T-helper 17 cell (primary cell): ENCODE data around the gene AMACR. TPM values are rescaled to one million over a fixed set of nuclear protein-coding genes. Genes with fewer than 3 reads are reported as not detected.
"Not testable (repeated sequence)": the region's sequence is repeated elsewhere in the genome, so short reads cannot be mapped to it uniquely, and the experiment has no call there.

Experiments used
- ATAC-seq: fragments of 150-1000 bp; cut with Tn5 transposase; 2 replicates; pipeline ENCODE4 v1.10.0; 2021; ENCODE audit warnings: mild to moderate bottlenecking, moderate library complexity
- DNase-seq, 3 donors: peaks; one replicate each; pipeline versions ENCODE4 v3.0.0 to v3.0.0-alpha.2; 2020 to 2021
- H3K9me3 ChIP-seq: one replicate; pipeline ENCODE4 v1.7.0; 2013; ENCODE audit warnings: low read length, mild to moderate bottlenecking; ENCODE audit not compliant: control insufficient read depth, poor library complexity, severe bottlenecking
- H3K27ac Mint-ChIP-seq: one replicate; pipeline ENCODE4 v1.8.0; 2022; ENCODE audit warnings: mild to moderate bottlenecking, moderate library complexity, mixed read lengths
- H3K27me3 Mint-ChIP-seq: one replicate; pipeline ENCODE4 v1.8.0; 2022; ENCODE audit warnings: mixed read lengths
- H3K36me3 Mint-ChIP-seq: one replicate; pipeline ENCODE4 v1.8.0; 2022; ENCODE audit warnings: low read depth, mixed read lengths
- H3K4me1 Mint-ChIP-seq: one replicate; pipeline ENCODE4 v1.8.0; 2022; ENCODE audit warnings: mild to moderate bottlenecking, mixed read lengths
- H3K4me3 Mint-ChIP-seq: one replicate; pipeline ENCODE4 v1.8.0; 2022; ENCODE audit warnings: mild to moderate bottlenecking, moderate library complexity, mixed read lengths
- total RNA-seq, 4 donors: library from RNA in 2 of 4; stranded (reverse) in 2 of 4; gene quantifications; one replicate each; pipeline ENCODE4 v1.2.3 and lab custom pipeline; 2022 to 2026

Gene AMACR
- total RNA-seq, 2 donors from 2014 or later: 2.0 to 3.0 TPM

- H3K27me3 Mint-ChIP-seq: peaks cover 1% of the 10 kb centered on the region
- DNase-seq (no peak), ATAC-seq (no peak)
- H3K27ac Mint-ChIP-seq: no peak overlapping the region
- H3K36me3 Mint-ChIP-seq: no peaks in the 10 kb centered on the region
- no peak overlapping the region for H3K4me3 Mint-ChIP-seq
- H3K9me3 ChIP-seq: no peaks in the 10 kb centered on the region
- H3K4me1 Mint-ChIP-seq: peaks cover 5% of the 10 kb centered on the region
Measured at GRCh38 chr5:33968211-33969005, 39.4 kb downstream of the AMACR start.

GRCh38 chr5:33966805-33967204 lies 41.0 kb downstream of the AMACR start:
- ATAC-seq: no peak
- Mint-ChIP-seq H3K36me3 (peaks cover 2% of the 10 kb centered on the region), H3K4me1 (peaks cover 5% of the 10 kb centered on the region), H3K27ac (no peak overlapping the region), H3K27me3 (peaks cover 4% of the 10 kb centered on the region), H3K4me3 (no peak overlapping the region)
- H3K9me3 ChIP-seq: no peaks in the 10 kb centered on the region
- no peak for DNase-seq

- ATAC-seq (no peak), DNase-seq (no peak)
- no peak overlapping the region for H3K4me3 Mint-ChIP-seq
- H3K4me1 Mint-ChIP-seq: peaks cover 5% of the 10 kb centered on the region
- H3K36me3 Mint-ChIP-seq: peaks cover 2% of the 10 kb centered on the region
- H3K27me3 Mint-ChIP-seq: peaks cover 15% of the 10 kb centered on the region
- no peak overlapping the region for H3K27ac Mint-ChIP-seq
- H3K9me3 ChIP-seq: no peaks in the 10 kb centered on the region
Measured at GRCh38 chr5:33964132-33964700, 43.6 kb downstream of the AMACR start.

- H3K27me3 Mint-ChIP-seq: peaks cover 21% of the 10 kb centered on the region
- DNase-seq (no peak), ATAC-seq (no peak)
- H3K36me3 Mint-ChIP-seq: peaks cover 2% of the 10 kb centered on the region
- H3K4me3 Mint-ChIP-seq: no peak overlapping the region
- H3K9me3 ChIP-seq: no peaks in the 10 kb centered on the region
- H3K4me1 Mint-ChIP-seq: no peaks in the 10 kb centered on the region
- no peak overlapping the region for H3K27ac Mint-ChIP-seq
Measured at GRCh38 chr5:33958176-33958575, 49.7 kb downstream of the AMACR start.

- no peaks in the 10 kb centered on the region for H3K4me1 Mint-ChIP-seq
- H3K36me3 Mint-ChIP-seq: peaks cover 2% of the 10 kb centered on the region
- no peak overlapping the region for H3K4me3 Mint-ChIP-seq
Measured at GRCh38 chr5:33957577-33958150, 50.2 kb downstream of the AMACR start.

GRCh38 chr5:33952175-33952574 lies 55.7 kb downstream of the AMACR start:
- not testable (repeated sequence) for H3K27ac Mint-ChIP-seq, H3K4me3 Mint-ChIP-seq, DNase-seq, ATAC-seq, H3K36me3 Mint-ChIP-seq, H3K27me3 Mint-ChIP-seq, H3K4me1 Mint-ChIP-seq, H3K9me3 ChIP-seq

More at GRCh38 chr5:33957577-33958150, 50.2 kb downstream of the AMACR start:
- DNase-seq (no peak), ATAC-seq (no peak)
- no peaks in the 10 kb centered on the region for H3K9me3 ChIP-seq
- Mint-ChIP-seq H3K27me3 (peaks cover 21% of the 10 kb centered on the region), H3K27ac (no peak overlapping the region)

GRCh38 chr5:33944543-33945132 lies 63.2 kb downstream of the AMACR start:
- H3K36me3 Mint-ChIP-seq: peaks cover 4% of the 10 kb centered on the region
- no peak overlapping the region for H3K4me3 Mint-ChIP-seq
- H3K27me3 Mint-ChIP-seq: peaks cover 54% of the 10 kb centered on the region
- no peaks in the 10 kb centered on the region for H3K9me3 ChIP-seq
- H3K27ac Mint-ChIP-seq: no peak overlapping the region
- ATAC-seq (no peak), DNase-seq (no peak)
- no peaks in the 10 kb centered on the region for H3K4me1 Mint-ChIP-seq

- no peaks in the 10 kb centered on the region for H3K9me3 ChIP-seq
- H3K36me3 Mint-ChIP-seq: peaks cover 2% of the 10 kb centered on the region
- H3K4me3 Mint-ChIP-seq: no peak overlapping the region
- H3K4me1 Mint-ChIP-seq: peaks cover 4% of the 10 kb centered on the region
- no peak overlapping the region for H3K27ac Mint-ChIP-seq
- H3K27me3 Mint-ChIP-seq: peaks cover 87% of the 10 kb centered on the region
- DNase-seq (no peak), ATAC-seq (no peak)
Measured at GRCh38 chr5:33941090-33941489, 66.8 kb downstream of the AMACR start.

- Mint-ChIP-seq H3K36me3 (no peaks in the 10 kb centered on the region), H3K27me3 (peaks cover 92% of the 10 kb centered on the region), H3K27ac (no peak overlapping the region), H3K4me1 (peaks cover 10% of the 10 kb centered on the region), H3K4me3 (no peak overlapping the region)
- ATAC-seq: no peak
- no peaks in the 10 kb centered on the region for H3K9me3 ChIP-seq
- DNase-seq: no peak
Measured at GRCh38 chr5:33939556-33940262, 68.1 kb downstream of the AMACR start.

GRCh38 chr5:33938881-33939280 lies 69.0 kb downstream of the AMACR start:
- DNase-seq (no peak), ATAC-seq (no peak)
- Mint-ChIP-seq H3K27me3 (peaks cover 93% of the 10 kb centered on the region), H3K27ac (no peak overlapping the region), H3K36me3 (no peaks in the 10 kb centered on the region), H3K4me3 (no peak overlapping the region), H3K4me1 (peaks cover 10% of the 10 kb centered on the region)
- no peaks in the 10 kb centered on the region for H3K9me3 ChIP-seq

GRCh38 chr5:33938507-33938796 lies 69.4 kb downstream of the AMACR start:
- Mint-ChIP-seq H3K4me1 (peaks cover 10% of the 10 kb centered on the region), H3K27me3 (peaks cover 90% of the 10 kb centered on the region), H3K27ac (no peak overlapping the region), H3K4me3 (no peak overlapping the region), H3K36me3 (no peaks in the 10 kb centered on the region)
- DNase-seq (no peak), ATAC-seq (no peak)
- H3K9me3 ChIP-seq: no peaks in the 10 kb centered on the region

GRCh38 chr5:33937707-33938506 lies 69.9 kb downstream of the AMACR start:
- Mint-ChIP-seq H3K4me1 (peaks cover 10% of the 10 kb centered on the region), H3K4me3 (no peak overlapping the region), H3K36me3 (no peaks in the 10 kb centered on the region), H3K27ac (no peak overlapping the region), H3K27me3 (peaks cover 90% of the 10 kb centered on the region)
- H3K9me3 ChIP-seq: no peaks in the 10 kb centered on the region
- no peak for DNase-seq
- no peak for ATAC-seq
